Endodermal cell (in vitro differentiated cells): ENCODE data around the gene ACYP2. TPM values are rescaled to one million over a fixed set of nuclear protein-coding genes. Genes with fewer than 3 reads are reported as not detected.

Source experiments
- DNase-seq: peaks from one replicate; pipeline ENCODE4 v3.0.0-alpha.2; 2017
- H3K27ac ChIP-seq: 2 replicates; pipeline ENCODE4 v1.5.1; 2013; ENCODE audit warnings: mild to moderate bottlenecking, low read depth, low read length, moderate library complexity
- H3K27me3 ChIP-seq: 2 replicates; pipeline ENCODE4 v1.6.1; 2013; ENCODE audit warnings: mild to moderate bottlenecking, low read length, moderate library complexity; ENCODE audit not compliant: insufficient read depth, control insufficient read depth, poor library complexity, severe bottlenecking
- H3K36me3 ChIP-seq: 2 replicates; pipeline ENCODE4 v1.7.0; 2013; ENCODE audit warnings: mild to moderate bottlenecking, low read length, moderate library complexity; ENCODE audit not compliant: control insufficient read depth, insufficient read depth
- H3K4me1 ChIP-seq: one replicate; pipeline ENCODE4 v1.7.0; 2013; ENCODE audit warnings: low read length; ENCODE audit not compliant: control insufficient read depth, insufficient read depth
- H3K4me3 ChIP-seq: 2 replicates; pipeline ENCODE4 v1.5.1; 2013; ENCODE audit warnings: mild to moderate bottlenecking, low read length, moderate library complexity
- H3K9ac ChIP-seq: 2 replicates; pipeline ENCODE4 v1.6.1; 2013; ENCODE audit warnings: mild to moderate bottlenecking, low read length, moderate library complexity; ENCODE audit not compliant: poor library complexity, severe bottlenecking; ENCODE audit errors: extremely low read depth
- H3K9me3 ChIP-seq: 2 replicates; pipeline ENCODE4 v1.6.1; 2013; ENCODE audit warnings: mild to moderate bottlenecking, low read length, moderate library complexity; ENCODE audit not compliant: control insufficient read depth
- H3K27ac Mint-ChIP-seq: 2 replicates; pipeline ENCODE4 v1.8.0; 2020; ENCODE audit warnings: mixed read lengths
- H3K27me3 Mint-ChIP-seq: 2 replicates; pipeline ENCODE4 v1.8.0; 2021; ENCODE audit warnings: mild to moderate bottlenecking, mixed read lengths; ENCODE audit not compliant: insufficient read depth
- H3K36me3 Mint-ChIP-seq: 2 replicates; pipeline ENCODE4 v1.8.0; 2020; ENCODE audit warnings: low read depth, mixed read lengths
- H3K4me1 Mint-ChIP-seq: 2 replicates; pipeline ENCODE4 v1.8.0; 2020; ENCODE audit warnings: mixed read lengths
- H3K4me3 Mint-ChIP-seq: 2 replicates; pipeline ENCODE4 v1.8.0; 2020; ENCODE audit warnings: mild to moderate bottlenecking, moderate library complexity, mixed read lengths
- H3K9me3 Mint-ChIP-seq: 2 replicates; pipeline ENCODE4 v1.8.0; 2020; ENCODE audit warnings: mild to moderate bottlenecking, mixed read lengths
- CTCF ChIP-seq: fragments of 200-600 bp; sonication (generic); conservative IDR thresholded peaks from 2 replicates; pipeline ENCODE4 v1.5.0; 2021; ENCODE audit warnings: antibody characterized with exemption, mild to moderate bottlenecking
- WGBS, 2 experiments: methylation state at CpG; one replicate each; pipeline versions ENCODE4 v1.1.5 to v1.1.7; 2013; ENCODE audit warnings: missing lambda C conversion rate in 2 of 2, mixed read lengths in 1 of 2; ENCODE audit not compliant: insufficient coverage in 1 of 2, insufficient read length in 1 of 2; 5-methylcytosine and 5-hydroxymethylcytosine counted together
- total RNA-seq, 2 donors: library from RNA; stranded (reverse); fragmentation: NEBNext Ultra II Directional in 1 of 2; extraction: Animal tissue kit (Norgen Biotek cat#: 25700) in 1 of 2; gene quantifications; 2 replicates in 1 of 2; 3 replicates in 1 of 2; pipeline ENCODE4 v1.2.1, GENCODE V29; 2021

ACYP2 gene
- total RNA-seq, 2 donors from 2014 or later, result 7.4 to 8.6 TPM

GRCh38 chr2:54227798-54228197 is 112.4 kb downstream of the ACYP2 start:
- no peaks in the 10 kb centered on the region for H3K27me3 ChIP-seq
- Mint-ChIP-seq H3K27me3 (no peaks in the 10 kb centered on the region), H3K4me3 (no peak overlapping the region), H3K36me3 (peaks cover 2% of the 10 kb centered on the region), H3K27ac (no peak overlapping the region), H3K9me3 (peaks cover 8% of the 10 kb centered on the region), H3K4me1 (peaks cover 19% of the 10 kb centered on the region)
- H3K4me1 ChIP-seq, result peaks cover 7% of the 10 kb centered on the region
- no peaks in the 10 kb centered on the region for H3K9me3 ChIP-seq
- no peak for TF ChIP-seq CTCF
- no peaks in the 10 kb centered on the region for H3K36me3 ChIP-seq
- no peak overlapping the region for H3K4me3 ChIP-seq
- no peak overlapping the region for H3K9ac ChIP-seq
- no peak for DNase-seq
- no peak overlapping the region for H3K27ac ChIP-seq

GRCh38 chr2:54228945-54229344 is 113.5 kb downstream of the ACYP2 start:
- no peak overlapping the region for H3K4me3 Mint-ChIP-seq
- no peaks in the 10 kb centered on the region for H3K27me3 Mint-ChIP-seq
- Histone ChIP-seq H3K4me3 (no peak overlapping the region), H3K9ac (no peak overlapping the region), H3K9me3 (no peaks in the 10 kb centered on the region), H3K27me3 (no peaks in the 10 kb centered on the region), H3K27ac (no peak overlapping the region), H3K4me1 (peaks cover 7% of the 10 kb centered on the region), H3K36me3 (no peaks in the 10 kb centered on the region)
- no peak overlapping the region for H3K27ac Mint-ChIP-seq
- H3K36me3 Mint-ChIP-seq, result peaks cover 2% of the 10 kb centered on the region
- no peak for TF ChIP-seq CTCF
- H3K9me3 Mint-ChIP-seq, result peaks cover 7% of the 10 kb centered on the region
- H3K4me1 Mint-ChIP-seq, result peaks cover 20% of the 10 kb centered on the region
- DNase-seq, result no peak
- WGBS, 2 experiments, result 96% methylated on average over 2 of the region's 2 CpGs; no CpG with 5 or more reads in 1 of the 2 experiments

- Mint-ChIP-seq H3K27me3 (no peaks in the 10 kb centered on the region), H3K4me1 (peaks cover 14% of the 10 kb centered on the region), H3K27ac (no peak overlapping the region), H3K36me3 (peaks cover 2% of the 10 kb centered on the region), H3K4me3 (no peak overlapping the region), H3K9me3 (peaks cover 2% of the 10 kb centered on the region)
- DNase-seq, result no peak
- TF ChIP-seq CTCF, result no peak
- Histone ChIP-seq H3K4me3 (no peak overlapping the region), H3K4me1 (peaks cover 4% of the 10 kb centered on the region), H3K27me3 (no peaks in the 10 kb centered on the region), H3K36me3 (no peaks in the 10 kb centered on the region), H3K9ac (no peak overlapping the region), H3K9me3 (no peaks in the 10 kb centered on the region), H3K27ac (no peak overlapping the region)
- 50 to 65% methylated on average over 2 to 4 of the region's 4 CpGs for WGBS, 2 experiments
Observed at GRCh38 chr2:54233832-54234649, 118.6 kb downstream of the ACYP2 start.
